ENCODE measurements around the gene ADAM12. TPM values are rescaled to one million over a fixed set of nuclear protein-coding genes. Genes with fewer than 3 reads are reported as not detected.

ADAM12 gene
- total and polyA plus RNA-seq, 7 donors = under 0.01 to 0.82 (median 0.46) TPM; not detected in 1

GRCh38 chr10:126135941-126136595 lies 252.2 kb downstream of the ADAM12 start:
- 44 to 48% methylated on average over 8 of the region's 8 CpGs for WGBS, 2 donors
- TF ChIP-seq CTCF (IDR thresholded peaks at IDR 0.05) (no peak), POLR2A (IDR thresholded peaks at IDR 0.05) (no peak), EP300 (IDR thresholded peaks at IDR 0.05) (no peak), POLR2AphosphoS5 (IDR thresholded peaks at IDR 0.05) (no peak)
- intact Hi-C loops (cut with DNase I) = no loop called here

GRCh38 chr10:126135177-126135576 lies 253.1 kb downstream of the ADAM12 start:
- intact Hi-C loops (cut with DNase I) = no loop called here
- H3K27me3 ChIP-seq = no peaks in the 10 kb centered on the region
- TF ChIP-seq CTCF (IDR thresholded peaks at IDR 0.05) (no peak), EP300 (IDR thresholded peaks at IDR 0.05) (no peak), POLR2AphosphoS5 (IDR thresholded peaks at IDR 0.05) (no peak), POLR2A (IDR thresholded peaks at IDR 0.05) (no peak)
- H3K4me1 ChIP-seq = no peaks in the 10 kb centered on the region
- DNase-seq = no peak
- H3K4me3 ChIP-seq = no peak overlapping the region
- 76 to 86% methylated on average over 4 of the region's 4 CpGs for WGBS, 2 donors
- no peaks in the 10 kb centered on the region for H3K9me3 ChIP-seq
- no peaks in the 10 kb centered on the region for H3K36me3 ChIP-seq
- no peak overlapping the region for H3K27ac ChIP-seq

More at GRCh38 chr10:126135941-126136595, 252.2 kb downstream of the ADAM12 start:
- H3K27me3 ChIP-seq = no peaks in the 10 kb centered on the region
- no peak for DNase-seq
- no peaks in the 10 kb centered on the region for H3K9me3 ChIP-seq
- H3K4me3 ChIP-seq = no peak overlapping the region
- H3K4me1 ChIP-seq = no peaks in the 10 kb centered on the region
- no peak overlapping the region for H3K27ac ChIP-seq
- H3K36me3 ChIP-seq = no peaks in the 10 kb centered on the region

GRCh38 chr10:126133906-126134656 lies 254.2 kb downstream of the ADAM12 start:
- no peak overlapping the region for H3K27ac ChIP-seq
- intact Hi-C loops (cut with DNase I) = no loop called here
- 18 to 56% methylated on average over 6 of the region's 6 CpGs for WGBS, 2 donors

GRCh38 chr10:126133082-126133620 lies 255.1 kb downstream of the ADAM12 start:
- no peak overlapping the region for H3K4me3 ChIP-seq
- no peaks in the 10 kb centered on the region for H3K4me1 ChIP-seq
- DNase-seq = no peak
- TF ChIP-seq POLR2AphosphoS5 (IDR thresholded peaks at IDR 0.05) (no peak), CTCF (IDR thresholded peaks at IDR 0.05) (no peak), POLR2A (IDR thresholded peaks at IDR 0.05) (no peak), EP300 (IDR thresholded peaks at IDR 0.05) (no peak)
- H3K27me3 ChIP-seq = no peaks in the 10 kb centered on the region
- H3K36me3 ChIP-seq = no peaks in the 10 kb centered on the region
- no peaks in the 10 kb centered on the region for H3K9me3 ChIP-seq
- H3K27ac ChIP-seq = no peak overlapping the region
- WGBS, 2 donors = 93% methylated on average over 9 of the region's 9 CpGs
- intact Hi-C loops (cut with DNase I) = no loop called here

More at GRCh38 chr10:126133906-126134656, 254.2 kb downstream of the ADAM12 start:
- TF ChIP-seq POLR2AphosphoS5 (IDR thresholded peaks at IDR 0.05) = no peak
- TF ChIP-seq EP300 (IDR thresholded peaks at IDR 0.05) = no peak
- TF ChIP-seq POLR2A (IDR thresholded peaks at IDR 0.05) = no peak
- TF ChIP-seq CTCF (IDR thresholded peaks at IDR 0.05) = no peak
- Histone ChIP-seq H3K4me1 (no peaks in the 10 kb centered on the region), H3K4me3 (no peak overlapping the region), H3K36me3 (no peaks in the 10 kb centered on the region), H3K27me3 (no peaks in the 10 kb centered on the region), H3K9me3 (no peaks in the 10 kb centered on the region)
- DNase-seq = no peak

Measured in sigmoid colon (tissue), 7 donors.